GM18526 (cell line): Measurements from ENCODE around the gene ZMAT3.

Experiments
- POLR2A ChIP-seq: IDR thresholded peaks from 3 replicates; pipeline ENCODE4 v1.6.1; 2011; ENCODE audit not compliant: insufficient read length; ENCODE audit errors: extremely low read depth

Gene ZMAT3

GRCh38 chr3:179036626-179037300 is 34.8 kb downstream of the ZMAT3 start:
- no peak for TF ChIP-seq POLR2A

DNA sequence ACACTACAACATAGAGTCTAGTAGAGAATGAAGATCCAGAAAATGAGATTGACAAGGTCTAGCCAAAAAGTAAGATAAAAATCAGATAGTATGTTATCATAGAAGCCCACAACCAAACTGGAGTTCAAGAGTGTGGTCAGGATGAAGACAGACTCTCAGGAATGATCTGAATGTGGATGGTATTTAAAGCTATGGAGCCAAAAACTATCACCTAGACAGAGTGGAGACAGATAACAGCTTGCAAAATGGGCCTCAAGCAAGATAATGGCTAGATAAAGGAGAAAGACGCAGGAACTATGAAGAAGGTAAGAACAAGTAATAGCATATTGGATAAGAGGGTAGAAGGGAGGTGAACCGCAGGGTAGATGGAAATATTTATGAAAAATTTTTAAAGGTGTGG is 35.4 kb downstream of the ZMAT3 start:
- TF ChIP-seq POLR2A: no peak

DNA sequence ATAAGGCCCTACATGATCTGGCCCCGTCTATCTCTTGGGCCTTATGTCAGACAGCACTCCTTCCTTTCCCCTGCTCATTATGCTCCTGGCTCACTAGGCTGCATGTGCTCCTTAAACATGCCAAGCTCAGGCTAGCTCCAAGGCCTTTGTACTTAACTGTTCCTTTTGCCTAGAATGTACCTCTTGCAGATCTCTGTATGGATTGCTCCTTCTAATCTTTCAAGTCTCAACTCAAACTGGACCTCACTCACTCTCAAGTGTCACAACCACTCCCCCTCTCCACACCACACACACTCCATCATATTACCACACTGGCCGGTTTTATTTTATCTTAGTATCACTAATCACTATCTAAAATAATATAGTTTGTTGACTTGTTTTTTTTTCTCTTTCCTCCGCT is 36.4 kb downstream of the ZMAT3 start:
- no peak for TF ChIP-seq POLR2A

DNA sequence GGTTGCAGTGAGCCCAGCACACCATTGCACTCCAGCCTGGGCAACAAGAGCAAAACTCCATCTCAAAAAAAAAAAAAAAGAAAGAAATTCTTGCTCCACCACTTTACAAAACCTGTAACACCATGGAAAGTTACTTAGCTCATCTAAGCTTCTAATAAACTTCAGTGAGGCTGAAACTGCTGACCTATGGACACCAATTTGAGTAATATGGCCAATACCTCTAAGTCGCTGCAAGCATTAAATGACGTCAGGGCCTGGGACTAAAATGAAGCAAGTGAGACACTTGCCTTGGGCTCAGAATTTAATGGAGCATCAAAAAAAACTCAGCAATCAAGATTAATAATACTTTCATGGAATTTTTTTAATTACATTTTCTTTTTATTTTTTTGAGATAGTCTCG is 42.5 kb downstream of the ZMAT3 start:
- no peak for TF ChIP-seq POLR2A

DNA sequence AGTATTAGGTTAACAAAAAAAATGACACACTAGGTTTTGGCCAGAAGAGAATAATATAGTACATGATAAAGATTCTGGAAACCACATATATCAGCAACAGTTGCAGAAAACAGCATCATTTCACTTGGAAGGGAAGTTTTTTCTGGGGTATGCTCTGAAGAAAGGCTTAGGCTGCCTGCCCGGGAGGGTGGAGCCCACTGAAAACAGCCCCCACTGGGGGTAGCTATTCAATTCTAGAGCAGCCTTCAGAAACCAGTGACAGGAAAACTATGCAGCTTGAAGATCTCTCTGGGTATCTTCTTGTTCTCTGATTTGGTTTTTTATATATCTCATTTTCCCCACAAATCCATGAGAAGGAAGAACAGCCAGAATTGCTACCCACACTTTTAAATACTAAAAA is 43.2 kb downstream of the ZMAT3 start:
- TF ChIP-seq POLR2A: no peak

DNA sequence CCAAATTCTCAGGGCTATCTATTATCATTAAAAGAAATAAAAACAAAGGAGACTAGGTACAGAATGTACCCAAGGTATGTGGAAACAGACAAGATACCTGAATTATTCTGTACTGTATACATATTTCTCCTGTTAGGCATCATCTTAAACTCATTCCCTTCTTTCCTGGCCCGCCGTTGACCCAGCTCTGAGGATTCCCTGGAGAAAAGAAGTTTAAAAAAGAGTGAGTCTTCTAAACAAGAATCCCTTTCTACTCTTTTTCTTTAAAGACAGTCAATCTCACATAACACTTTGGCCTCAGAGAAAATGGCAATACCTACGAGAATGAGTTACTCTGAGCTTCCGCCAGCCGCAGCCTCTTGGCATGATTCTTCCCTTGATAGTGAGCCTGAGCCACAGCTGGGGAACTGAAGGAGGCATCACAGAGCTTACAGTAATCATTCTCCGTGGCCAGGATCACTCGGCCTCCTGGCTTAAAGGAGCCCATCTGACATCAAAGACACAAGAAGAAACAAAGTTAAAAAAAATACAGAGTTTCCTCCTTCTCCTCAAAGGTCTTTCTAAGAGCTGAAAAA is 44.2 kb downstream of the ZMAT3 start:
- TF ChIP-seq POLR2A: no peak

DNA sequence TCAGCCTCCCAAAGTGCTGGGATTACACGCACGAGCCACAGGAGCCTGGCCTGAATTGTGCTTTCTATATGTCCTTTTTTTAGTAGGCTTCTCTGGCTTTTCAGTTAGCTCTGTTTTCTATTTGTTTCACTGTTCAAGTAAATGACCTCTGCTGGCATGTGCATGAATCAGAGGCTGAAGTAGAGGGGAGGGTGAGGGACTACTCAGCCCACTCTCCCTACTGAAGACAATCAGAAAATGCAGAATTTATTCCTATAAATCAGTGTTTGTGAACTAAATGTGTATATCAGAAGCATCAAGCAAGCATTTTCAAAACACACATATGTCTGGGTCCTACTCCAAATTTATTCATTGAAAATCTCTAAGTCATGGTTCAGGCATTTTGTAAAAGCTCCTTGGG is 45.0 kb downstream of the ZMAT3 start:
- no peak for TF ChIP-seq POLR2A

DNA sequence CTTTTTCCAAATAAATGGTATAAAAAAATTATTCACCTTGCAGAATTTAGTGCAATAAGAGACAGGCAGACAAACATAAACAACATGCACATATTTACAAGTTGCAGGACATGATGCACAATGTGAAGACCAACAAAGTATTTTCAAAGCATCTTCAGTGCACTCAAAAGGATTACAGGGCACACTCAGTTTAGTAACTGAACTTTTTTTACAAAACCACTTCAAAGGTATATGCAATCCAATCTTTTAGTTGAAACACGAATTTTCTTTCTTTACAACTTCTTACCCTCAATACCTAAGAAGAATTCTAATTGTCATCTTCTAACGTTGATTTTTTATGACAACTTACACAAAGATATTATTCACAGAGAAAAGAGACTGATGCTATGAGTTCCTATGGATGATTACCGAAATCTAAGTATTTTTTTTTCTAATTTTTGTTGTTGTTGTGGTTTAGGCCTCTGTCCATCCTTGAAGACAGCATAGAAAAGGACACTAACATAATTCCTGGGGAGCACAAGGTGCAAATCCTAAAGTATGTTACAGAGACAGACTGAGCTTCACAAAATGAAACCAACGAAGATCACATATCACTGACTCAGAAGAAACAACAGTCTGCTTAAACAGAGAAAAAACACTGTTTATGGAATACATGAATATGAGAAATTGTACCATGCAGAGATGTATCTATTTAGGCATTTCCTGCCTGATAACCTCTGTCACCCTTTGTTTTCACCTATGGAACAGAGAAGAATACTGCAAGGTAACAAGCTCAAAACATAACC is 50.3 kb downstream of the ZMAT3 start:
- TF ChIP-seq POLR2A: no peak

- no peak for TF ChIP-seq POLR2A
Observed at GRCh38 chr3:179020112-179020511, 51.5 kb downstream of the ZMAT3 start.

GRCh38 chr3:179018808-179019207 is 52.8 kb downstream of the ZMAT3 start:
- no peak for TF ChIP-seq POLR2A

DNA sequence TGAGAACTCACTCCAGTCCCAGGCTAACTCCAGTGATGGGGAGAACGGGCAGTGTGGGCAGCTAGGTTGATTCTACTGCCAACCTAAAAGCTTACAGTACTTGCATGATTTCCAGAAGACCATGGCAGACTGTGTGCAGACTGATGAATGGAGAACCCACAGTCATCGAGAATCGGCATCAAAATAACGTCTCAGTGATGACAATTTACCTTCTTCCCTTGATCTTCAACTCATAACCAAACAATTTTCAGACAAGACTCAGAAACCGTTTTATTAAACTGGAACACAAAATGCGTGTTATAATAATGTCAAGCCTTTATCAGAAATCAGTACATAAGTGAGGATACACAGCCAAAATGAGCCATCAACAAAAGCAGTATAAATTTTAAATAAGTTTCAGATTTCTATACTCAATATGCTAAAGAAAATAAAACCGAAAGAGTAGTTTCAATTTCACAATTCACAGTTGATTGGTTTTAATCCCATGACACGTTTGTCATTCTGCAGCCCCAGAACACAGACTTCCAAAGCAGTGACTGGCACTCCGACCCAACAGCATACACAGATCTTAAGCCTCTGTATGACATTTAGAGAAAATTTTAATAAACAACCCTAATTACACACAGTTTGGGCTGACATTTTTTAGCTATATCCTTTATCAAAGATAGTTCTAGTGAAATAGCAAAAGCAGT is 54.5 kb downstream of the ZMAT3 start:
- TF ChIP-seq POLR2A: no peak

DNA sequence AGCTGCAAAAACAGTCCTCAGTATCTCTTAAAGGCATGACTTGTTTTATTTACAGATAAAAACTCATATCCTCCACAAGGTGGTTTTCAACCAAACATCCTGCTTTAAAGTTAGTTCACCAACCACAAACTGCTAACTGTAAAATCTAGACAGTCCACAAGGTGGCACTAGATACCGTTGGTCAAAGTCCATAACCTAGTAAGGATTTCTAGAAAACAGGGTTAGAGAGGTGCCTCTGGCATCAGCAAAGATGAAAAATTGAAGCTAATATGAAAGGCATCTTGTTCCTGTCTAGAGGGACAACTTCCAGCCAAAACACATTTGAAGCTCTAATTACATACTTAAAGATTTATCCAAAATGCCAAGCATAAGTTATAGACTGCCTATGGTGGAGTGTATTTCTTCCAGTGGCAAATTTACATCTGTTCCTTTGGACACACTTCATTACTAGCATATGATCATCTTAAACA is 56.0 kb downstream of the ZMAT3 start:
- TF ChIP-seq POLR2A: no peak

DNA sequence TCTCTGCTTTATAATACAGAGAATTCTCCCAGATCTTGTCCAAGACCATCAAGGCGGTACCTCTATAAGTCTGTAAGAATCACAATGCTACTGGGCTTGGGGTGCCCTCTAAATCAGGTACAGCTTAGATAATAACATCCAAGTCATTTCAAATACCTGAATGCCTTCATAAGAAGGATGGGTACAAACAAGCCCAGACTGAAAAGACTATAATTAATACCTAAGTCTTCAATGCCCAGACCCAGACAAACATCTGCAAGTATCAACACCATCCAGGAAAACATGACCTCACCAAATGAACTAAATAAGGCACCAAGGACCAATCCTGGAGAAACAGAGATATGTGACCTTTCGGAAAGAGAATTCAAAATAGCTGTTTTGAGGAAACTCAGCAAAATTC is 65.9 kb downstream of the ZMAT3 start:
- no peak for TF ChIP-seq POLR2A

GRCh38 chr3:179005213-179005612 is 66.4 kb downstream of the ZMAT3 start:
- TF ChIP-seq POLR2A: no peak

DNA sequence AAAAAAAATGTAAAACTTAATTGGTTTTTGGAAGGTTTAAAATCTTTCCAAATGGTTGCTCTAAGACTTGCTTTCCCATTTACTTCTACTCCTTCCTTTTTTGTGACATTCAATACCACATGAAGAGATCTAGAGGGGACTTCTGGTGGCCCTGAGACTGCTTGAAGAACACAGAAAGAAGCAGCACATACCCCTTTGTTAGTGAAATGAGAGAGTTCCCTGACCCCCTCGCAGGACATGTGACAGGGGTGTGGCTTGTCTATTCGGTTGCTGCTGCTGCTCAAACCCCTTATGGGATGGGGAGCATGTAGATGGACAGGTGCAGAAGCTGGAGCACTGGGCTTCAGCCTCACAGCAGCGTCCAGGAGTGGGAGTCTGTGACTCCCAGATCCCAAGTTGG is 71.0 kb downstream of the ZMAT3 start:
- TF ChIP-seq POLR2A: no peak

DNA sequence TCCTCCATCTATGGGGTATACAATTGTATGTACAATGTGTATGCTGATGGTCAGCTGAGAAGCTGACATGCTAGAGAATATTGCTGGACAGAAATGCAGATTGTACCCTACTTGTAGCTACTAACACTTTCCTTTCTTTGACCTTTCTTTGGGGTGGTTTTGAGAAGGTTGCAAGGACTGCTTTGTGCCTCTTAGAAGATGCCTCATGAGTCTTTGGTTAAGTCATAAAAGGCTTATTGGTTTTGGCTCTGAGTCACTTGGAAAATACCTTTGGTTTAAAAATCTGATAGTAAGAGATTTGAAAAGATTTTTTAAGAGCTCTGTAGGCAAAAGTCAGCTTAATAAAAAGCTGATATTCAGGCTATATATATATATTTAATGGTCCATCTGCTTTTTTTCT is 71.5 kb downstream of the ZMAT3 start:
- TF ChIP-seq POLR2A: no peak
